ENCODE measurements around the gene SPCS2. TPM values are rescaled to one million over a fixed set of nuclear protein-coding genes. Genes with fewer than 3 reads are reported as not detected.

The SPCS2 gene
- polyA plus RNA-seq, 1 donor from 2014 or later = 84.7 TPM

GRCh38 chr11:74932797-74933196 is 16.3 kb upstream of the SPCS2 start:
- H3K36me3 ChIP-seq (ENCODE audit: insufficient read depth, low read length) = no peaks in the 10 kb centered on the region
- H3K79me2 ChIP-seq (replicated peaks; ENCODE audit: insufficient read depth, low read length) = no peaks in the 10 kb centered on the region
- no peak overlapping the region for H3K4me3 ChIP-seq (ENCODE audit: low read length)
- no peak overlapping the region for H3K27ac ChIP-seq (ENCODE audit: low read length)
- no peaks in the 10 kb centered on the region for H4K20me1 ChIP-seq (ENCODE audit: insufficient read depth)
- H3K9ac ChIP-seq (ENCODE audit: low read length) = no peak overlapping the region
- H3K9me3 ChIP-seq (ENCODE audit: low read length) = no peaks in the 10 kb centered on the region
- no peaks in the 10 kb centered on the region for H3F3A ChIP-seq (ENCODE audit: insufficient read depth, low read length, poor library complexity, severe bottlenecking)
- no peak overlapping the region for H2AFZ ChIP-seq (ENCODE audit: low read depth, low read length)
- H3K9me2 ChIP-seq (ENCODE audit: insufficient read depth, low read length) = no peaks in the 10 kb centered on the region
- no peaks in the 10 kb centered on the region for H3K27me3 ChIP-seq (ENCODE audit: insufficient read depth, low read depth, low read length)
- H3K4me2 ChIP-seq (ENCODE audit: low read length) = no peak overlapping the region
- TF ChIP-seq REST (IDR thresholded peaks at IDR 0.05; ENCODE audit: borderline replicate concordance) = no peak
- no peak for TF ChIP-seq MXI1 (conservative IDR thresholded peaks at IDR 0.05; ENCODE audit: poor library complexity, severe bottlenecking)
- no peak for TF ChIP-seq EP300 (conservative IDR thresholded peaks at IDR 0.05; ENCODE audit: poor library complexity, severe bottlenecking)
- TF ChIP-seq TAF1 (IDR thresholded peaks at IDR 0.05; ENCODE audit: low read depth) = no peak
- TF ChIP-seq RAD21 (conservative IDR thresholded peaks at IDR 0.05) = no peak
- no peak for TF ChIP-seq POLR2AphosphoS5 (IDR thresholded peaks at IDR 0.05)
- TF ChIP-seq CTCF (IDR thresholded peaks at IDR 0.05; ENCODE audit: poor library complexity, severe bottlenecking) = no peak

GRCh38 chr11:74933765-74934164 is 15.3 kb upstream of the SPCS2 start:
- H3K27ac ChIP-seq (ENCODE audit: low read length) = no peak overlapping the region
- no peak overlapping the region for H3K4me3 ChIP-seq (ENCODE audit: low read length)
- no peak for TF ChIP-seq EZH2 (IDR thresholded peaks at IDR 0.05; ENCODE audit: borderline replicate concordance, insufficient read depth, low read length, poor library complexity, severe bottlenecking)
- TF ChIP-seq SMC3 (conservative IDR thresholded peaks at IDR 0.05; ENCODE audit: poor library complexity) = no peak
- no peak for TF ChIP-seq RAD21 (conservative IDR thresholded peaks at IDR 0.05)
- TF ChIP-seq POLR2AphosphoS5 (IDR thresholded peaks at IDR 0.05) = no peak
- TF ChIP-seq TAF1 (IDR thresholded peaks at IDR 0.05; ENCODE audit: low read depth) = no peak
- no peak for TF ChIP-seq EP300 (conservative IDR thresholded peaks at IDR 0.05; ENCODE audit: poor library complexity, severe bottlenecking)
- TF ChIP-seq MXI1 (conservative IDR thresholded peaks at IDR 0.05; ENCODE audit: poor library complexity, severe bottlenecking) = no peak
- H3K9me3 ChIP-seq (ENCODE audit: low read length) = no peaks in the 10 kb centered on the region
- H2AFZ ChIP-seq (ENCODE audit: low read depth, low read length) = no peak overlapping the region
- no peaks in the 10 kb centered on the region for H3K27me3 ChIP-seq (ENCODE audit: insufficient read depth, low read depth, low read length)
- H3K36me3 ChIP-seq (ENCODE audit: insufficient read depth, low read length) = no peaks in the 10 kb centered on the region
- H3K79me2 ChIP-seq (replicated peaks; ENCODE audit: insufficient read depth, low read length) = no peaks in the 10 kb centered on the region
- no peak overlapping the region for H3K9ac ChIP-seq (ENCODE audit: low read length)
- H4K20me1 ChIP-seq (ENCODE audit: insufficient read depth) = no peaks in the 10 kb centered on the region
- H3F3A ChIP-seq (ENCODE audit: insufficient read depth, low read length, poor library complexity, severe bottlenecking) = no peaks in the 10 kb centered on the region
- H3K9me2 ChIP-seq (ENCODE audit: insufficient read depth, low read length) = no peaks in the 10 kb centered on the region
- no peak overlapping the region for H3K4me2 ChIP-seq (ENCODE audit: low read length)

Measured in neural cell (in vitro differentiated cells).